HepG2 (cell line): ENCODE results near the gene NOC3L. TPM values are rescaled to one million over a fixed set of nuclear protein-coding genes. Genes with fewer than 3 reads are reported as not detected.

Experiments used
- ARID5B ChIP-seq: IDR thresholded peaks from 2 replicates; pipeline ENCODE4 v1.4.0; 2020; ENCODE audit warnings: mild to moderate bottlenecking, missing genetic modification reagents
- E2F5 ChIP-seq: sonication (generic); formaldehyde crosslinking; conservative IDR thresholded peaks from 2 replicates; pipeline ENCODE4 v1.4.0; 2020; ENCODE audit warnings: missing genetic modification reagents
- ELF1 ChIP-seq: sonication (generic); formaldehyde crosslinking; IDR thresholded peaks from 2 replicates; pipeline ENCODE4 v1.4.0; 2020; ENCODE audit warnings: missing genetic modification reagents
- HMG20B ChIP-seq: conservative IDR thresholded peaks from 2 replicates; pipeline ENCODE4 v1.6.1; 2016; ENCODE audit warnings: missing genetic modification reagents, missing compliant biosample characterization
- HNRNPH1 ChIP-seq: fragments of 200-400 bp; formaldehyde crosslinking; optimal IDR thresholded peaks from 2 replicates; pipeline ENCODE3; 2017; ENCODE audit warnings: mild to moderate bottlenecking, low read depth, low read length
- JDP2 ChIP-seq: sonication (generic); formaldehyde crosslinking; IDR thresholded peaks from 2 replicates; pipeline ENCODE4 v1.8.1; 2022; ENCODE audit warnings: missing genetic modification reagents, borderline replicate concordance
- KMT2B ChIP-seq: IDR thresholded peaks from 2 replicates; pipeline ENCODE4 v1.6.1; 2016; ENCODE audit warnings: missing genetic modification reagents, missing compliant biosample characterization
- MTF1 ChIP-seq: sonication (generic); formaldehyde crosslinking; IDR thresholded peaks from 2 replicates; pipeline ENCODE4 v1.5.0; 2020; ENCODE audit warnings: missing genetic modification reagents
- MXD4 ChIP-seq: IDR thresholded peaks from 2 replicates; pipeline ENCODE4 v1.6.1; 2016; ENCODE audit warnings: mild to moderate bottlenecking, missing biosample characterization, missing genetic modification reagents
- NFRKB ChIP-seq: fragments of 450-650 bp; IDR thresholded peaks from 2 replicates; pipeline ENCODE4 v1.6.1; 2017
- RFXANK ChIP-seq: IDR thresholded peaks from 2 replicates; pipeline ENCODE4 v1.6.1; 2016
- TBL1XR1 ChIP-seq: fragments of 150-350 bp; IDR thresholded peaks from 2 replicates; pipeline ENCODE4 v1.6.1; 2014; ENCODE audit warnings: borderline replicate concordance, low read length; ENCODE audit not compliant: partially characterized antibody
- ZFAT ChIP-seq: sonication (generic); formaldehyde crosslinking; conservative IDR thresholded peaks from 2 replicates; pipeline ENCODE4 v1.8.1; 2023; ENCODE audit warnings: missing genetic modification reagents, inconsistent platforms
- ZNF20 ChIP-seq: sonication (generic); formaldehyde crosslinking; IDR thresholded peaks from 2 replicates; pipeline ENCODE4 v1.4.0; 2020; ENCODE audit warnings: mild to moderate bottlenecking, moderate library complexity, missing genetic modification reagents
- ZNF639 ChIP-seq: conservative IDR thresholded peaks from 2 replicates; pipeline ENCODE4 v1.6.1; 2018; ENCODE audit warnings: missing genetic modification reagents
- ZNF644 ChIP-seq: IDR thresholded peaks from 2 replicates; pipeline ENCODE4 v1.6.1; 2016; ENCODE audit warnings: low read depth
- polyA plus RNA-seq, 8 experiments: library from polyadenylated mRNA; depleted of rRNA in 3 of 8; stranded (reverse) in 7 of 8; unstranded in 1 of 8; fragments of >200 nt; fragmentation: Illumina TruSeq in 4 of 8; extraction: Trizol in 4 of 8; gene quantifications; 2 replicates each; pipeline versions ENCODE4 v1.2.1 to v1.2.3, GENCODE V29; 2011 to 2016; ENCODE audit warnings: low read depth in 4 of 8, missing spikeins in 1 of 8, mixed read lengths in 1 of 8; ENCODE audit not compliant: insufficient read depth in 1 of 8
- total RNA-seq, 5 experiments: library from RNA; depleted of rRNA; stranded (reverse); fragments of >200 nt; fragmentation: Illumina TruSeq; extraction: Trizol; gene quantifications; 2 replicates each; pipeline ENCODE4 v1.2.3, GENCODE V29; 2016; ENCODE audit warnings: low read depth in 1 of 5

Gene NOC3L
- total and polyA plus RNA-seq, 2 of the 13 experiments (the other 11 are each of a cell fraction or from before 2014, with no cell fraction given) = 7.8 to 36.6 TPM

- no peak for TF ChIP-seq RFXANK
- TF ChIP-seq HMG20B (CRISPR knock-in tag) = no peak
- TF ChIP-seq KMT2B = no peak
- no peak for TF ChIP-seq TBL1XR1
- TF ChIP-seq ZNF644 (CRISPR knock-in tag) = peak; percentile 61; the same call in 1 of the 2 replicates
- TF ChIP-seq ZNF639 = no peak
- TF ChIP-seq ZFAT (CRISPR knock-in tag) = no peak
- no peak for TF ChIP-seq E2F5 (CRISPR knock-in tag)
- no peak for TF ChIP-seq JDP2 (CRISPR knock-in tag)
- no peak for TF ChIP-seq ELF1 (CRISPR knock-in tag)
- no peak for TF ChIP-seq MXD4 (CRISPR knock-in tag)
- no peak for TF ChIP-seq NFRKB
- no peak for TF ChIP-seq MTF1 (CRISPR knock-in tag)
- TF ChIP-seq ARID5B = no peak; the same call in 1 of the 2 replicates
- no peak for TF ChIP-seq ZNF20 (CRISPR knock-in tag)
- TF ChIP-seq HNRNPH1 = no peak
These were observed 44.9 kb upstream of the NOC3L start (continued) for GRCh38 chr10:94407668-94408067.
